H1 (cell line): ENCODE data around the gene PRKN. TPM values are rescaled to one million over a fixed set of nuclear protein-coding genes. Genes with fewer than 3 reads are reported as not detected.

Experiments used
- CTCF ChIA-PET: fragments of 300-600 bp; sonication (Branson Sonifier 250); formaldehyde crosslinking; loops from one replicate; lab custom pipeline; 2021; ENCODE audit not compliant: partially characterized antibody; lab: Charles Lee
- POLR2A ChIA-PET: fragments of 300-600 bp; sonication (Branson Sonifier 250); formaldehyde crosslinking; loops from one replicate; lab custom pipeline; 2021; ENCODE audit warnings: inconsistent platforms; ENCODE audit not compliant: partially characterized antibody; lab: Charles Lee
- DNase-seq, 2 experiments: peaks; one replicate each; pipeline versions ENCODE4 v3.0.0 to v3.0.0-alpha.2; 2010 to 2022; ENCODE audit warnings: low spot score in 2 of 2, low read depth in 1 of 2, mixed read lengths in 1 of 2
- FAIRE-seq: peaks from 2 replicates; lab custom pipeline; 2011; peaks lifted over from hg19 to GRCh38; lab: Jason Lieb, UNC
- H2AFZ ChIP-seq: 2 replicates; pipeline ENCODE4 v1.8.1; 2012; ENCODE audit warnings: low read length, inconsistent platforms
- H2AK5ac ChIP-seq: 2 replicates; pipeline ENCODE4 v1.6.1; 2013; ENCODE audit warnings: low read depth, low read length
- H2BK120ac ChIP-seq: replicated peaks from 2 replicates; pipeline ENCODE3; 2013; ENCODE audit warnings: low read depth, low read length, inconsistent platforms
- H2BK12ac ChIP-seq: 2 replicates; pipeline ENCODE4 v1.6.1; 2013; ENCODE audit warnings: low read depth, low read length
- H2BK15ac ChIP-seq: 2 replicates; pipeline ENCODE4 v1.6.1; 2013; ENCODE audit warnings: low read length
- H2BK20ac ChIP-seq: 2 replicates; pipeline ENCODE4 v1.6.1; 2013; ENCODE audit warnings: low read length
- H2BK5ac ChIP-seq: 2 replicates; pipeline ENCODE4 v1.6.1; 2013; ENCODE audit warnings: low read depth, low read length
- H3K14ac ChIP-seq: 2 replicates; pipeline ENCODE4 v1.6.1; 2013; ENCODE audit warnings: inconsistent platforms; ENCODE audit not compliant: insufficient read length
- H3K18ac ChIP-seq: 2 replicates; pipeline ENCODE4 v1.6.1; 2013; ENCODE audit warnings: low read length; ENCODE audit errors: extremely low read depth
- H3K23ac ChIP-seq: 2 replicates; pipeline ENCODE4 v1.6.1; 2013; ENCODE audit warnings: inconsistent platforms; ENCODE audit not compliant: insufficient read length
- H3K23me2 ChIP-seq: 2 replicates; pipeline ENCODE4 v1.6.1; 2013; ENCODE audit warnings: low read depth, low read length
- H3K27ac ChIP-seq: 2 replicates; pipeline ENCODE4 v1.6.1; 2011; ENCODE audit warnings: low read depth, low read length, inconsistent platforms
- H3K27me3 ChIP-seq, 4 experiments: replicated peaks in 1 of 4; 1 replicate in 1 of 4; 2 replicates in 3 of 4; pipeline versions ENCODE4 v1.6.1 to v1.8.1; 2011 to 2013; ENCODE audit warnings: low read length in 3 of 4, mild to moderate bottlenecking in 3 of 4, inconsistent platforms in 2 of 4, mixed read lengths in 2 of 4, moderate library complexity in 1 of 4; ENCODE audit not compliant: control insufficient read depth in 3 of 4, insufficient read depth in 3 of 4; ENCODE audit errors: extremely low read depth in 1 of 4
- H3K36me3 ChIP-seq, 4 experiments: 2 replicates each; pipeline versions ENCODE4 v1.6.1 to v1.8.1; 2011 to 2013; ENCODE audit warnings: mild to moderate bottlenecking in 4 of 4, low read length in 3 of 4, moderate library complexity in 2 of 4, control low read depth in 1 of 4, inconsistent platforms in 1 of 4; ENCODE audit not compliant: insufficient read depth in 4 of 4, control insufficient read depth in 2 of 4
- H3K4ac ChIP-seq: replicated peaks from 2 replicates; pipeline ENCODE3; 2013; ENCODE audit warnings: low read length, low read depth, mixed read lengths, inconsistent platforms; ENCODE audit not compliant: insufficient read length
- H3K4me1 ChIP-seq, 4 experiments: replicated peaks in 1 of 4; 1 replicate in 1 of 4; 2 replicates in 3 of 4; pipeline versions ENCODE4 v1.6.1 to v1.8.1; 2011 to 2013; ENCODE audit warnings: low read length in 3 of 4, inconsistent platforms in 2 of 4, mixed read lengths in 1 of 4; ENCODE audit not compliant: insufficient read depth in 4 of 4, control insufficient read depth in 3 of 4
- H3K4me2 ChIP-seq, 2 experiments: 2 replicates each; pipeline versions ENCODE4 v1.6.1 to v1.8.1; 2011 to 2013; ENCODE audit warnings: low read depth in 2 of 2, low read length in 2 of 2, control low read depth in 1 of 2, inconsistent platforms in 1 of 2, mild to moderate bottlenecking in 1 of 2; ENCODE audit not compliant: insufficient read depth in 1 of 2
- H3K4me3 ChIP-seq, 4 experiments: fragments of 200-600, 300-600 bp in 1 of 4; sonication (generic), shearing (Covaris generic), sonication (Bioruptor Twin) in 1 of 4; 2 replicates each; pipeline versions ENCODE4 v1.5.1 to v1.8.1; 2011 to 2016; ENCODE audit warnings: low read length in 4 of 4, low read depth in 3 of 4, control low read depth in 2 of 4, inconsistent platforms in 2 of 4, mild to moderate bottlenecking in 2 of 4, mixed read lengths in 1 of 4, moderate library complexity in 1 of 4; ENCODE audit not compliant: insufficient read depth in 2 of 4; ENCODE audit errors: extremely low read depth in 1 of 4
- H3K56ac ChIP-seq: replicated peaks from 2 replicates; pipeline ENCODE3; 2013; ENCODE audit warnings: low read depth, mild to moderate bottlenecking, mixed read lengths, low read length, inconsistent platforms; ENCODE audit not compliant: insufficient read length
- H3K79me1 ChIP-seq: 2 replicates; pipeline ENCODE4 v1.6.1; 2013; ENCODE audit warnings: low read depth, low read length, control low read depth
- H3K79me2 ChIP-seq, 2 experiments: 2 replicates each; pipeline versions ENCODE4 v1.6.1 to v1.8.1; 2012 to 2013; ENCODE audit warnings: low read length in 2 of 2, mild to moderate bottlenecking in 2 of 2, inconsistent platforms in 1 of 2; ENCODE audit not compliant: insufficient read depth in 2 of 2, control insufficient read depth in 1 of 2
- H3K9ac ChIP-seq, 4 experiments: replicated peaks in 1 of 4; 1 replicate in 1 of 4; 2 replicates in 3 of 4; pipeline versions ENCODE4 v1.6.1 to v1.8.1; 2011 to 2013; ENCODE audit warnings: low read depth in 3 of 4, low read length in 3 of 4, control low read depth in 2 of 4, mild to moderate bottlenecking in 2 of 4, moderate library complexity in 2 of 4, inconsistent platforms in 1 of 4; ENCODE audit errors: extremely low read depth in 1 of 4
- H3K9me3 ChIP-seq, 2 experiments: 2 replicates each; pipeline versions ENCODE4 v1.6.1 to v1.8.1; 2012 to 2013; ENCODE audit warnings: mild to moderate bottlenecking in 2 of 2, moderate library complexity in 2 of 2, control low read depth in 1 of 2, inconsistent platforms in 1 of 2, low read depth in 1 of 2, low read length in 1 of 2, mixed read lengths in 1 of 2; ENCODE audit not compliant: insufficient read depth in 2 of 2
- H4K20me1 ChIP-seq, 2 experiments: replicated peaks in 1 of 2; 2 replicates each; pipeline versions ENCODE3 to v1.8.1; 2011 to 2013; ENCODE audit warnings: inconsistent platforms in 2 of 2, low read length in 2 of 2, mild to moderate bottlenecking in 1 of 2; ENCODE audit not compliant: insufficient read depth in 2 of 2, control insufficient read depth in 1 of 2
- H4K5ac ChIP-seq: 2 replicates; pipeline ENCODE4 v1.6.1; 2013; ENCODE audit warnings: low read length, low read depth, mixed read lengths, inconsistent platforms; ENCODE audit not compliant: insufficient read length
- H4K8ac ChIP-seq: 2 replicates; pipeline ENCODE4 v1.8.0; 2013; ENCODE audit warnings: mild to moderate bottlenecking, moderate library complexity, low read length, inconsistent platforms; ENCODE audit not compliant: insufficient read depth; ENCODE audit errors: extremely low read depth
- H4K91ac ChIP-seq: replicated peaks from 2 replicates; pipeline ENCODE3; 2013; ENCODE audit warnings: low read length, mixed read lengths, inconsistent platforms; ENCODE audit not compliant: insufficient read length
- CEBPB ChIP-seq: IDR thresholded peaks from 2 replicates; pipeline ENCODE4 v1.6.1; 2012; ENCODE audit warnings: low read depth, low read length
- FOSL1 ChIP-seq: IDR thresholded peaks from 2 replicates; pipeline ENCODE4 v1.6.1; 2011; ENCODE audit warnings: mild to moderate bottlenecking, low read depth, low read length, moderate library complexity; ENCODE audit not compliant: insufficient read depth
- SP2 ChIP-seq: IDR thresholded peaks from 2 replicates; pipeline ENCODE4 v1.6.1; 2012; ENCODE audit warnings: mild to moderate bottlenecking, low read length, inconsistent platforms
- SP4 ChIP-seq: IDR thresholded peaks from 2 replicates; pipeline ENCODE4 v1.6.1; 2012; ENCODE audit warnings: low read length, inconsistent platforms
- TBP ChIP-seq: IDR thresholded peaks from 2 replicates; pipeline ENCODE4 v1.6.1; 2011; ENCODE audit warnings: low read depth, low read length, improper control_type of control experiment
- TCF12 ChIP-seq: IDR thresholded peaks from 2 replicates; pipeline ENCODE4 v1.6.1; 2011; ENCODE audit warnings: low read depth, mild to moderate bottlenecking, low read length
- WGBS, 2 experiments: shearing (Covaris generic) in 1 of 2; methylation state at CpG; one replicate each; pipeline versions ENCODE4 v1.1.6 to v1.1.7; 2013 to 2015; ENCODE audit warnings: low lambda C conversion rate in 2 of 2, mixed read lengths in 2 of 2, inconsistent platforms in 1 of 2, low coverage in 1 of 2, missing lambda C conversion rate in 1 of 2; ENCODE audit not compliant: insufficient replicate concordance in 2 of 2, insufficient coverage in 1 of 2, insufficient read length in 1 of 2; ENCODE audit errors: extremely low coverage in 1 of 2, missing lambda C conversion rate in 1 of 2; 5-methylcytosine and 5-hydroxymethylcytosine counted together
- polyA plus RNA-seq, 7 experiments: library from polyadenylated mRNA; depleted of rRNA in 3 of 7; stranded (reverse) in 5 of 7; unstranded in 2 of 7; fragments of >200 nt in 5 of 7; fragments of 200-250 nt in 2 of 7; gene quantifications; 1 replicate in 5 of 7; 2 replicates in 1 of 7; 4 replicates in 1 of 7; pipeline versions ENCODE4 v1.2.1 to v1.2.3, GENCODE V29; 2011 to 2013; ENCODE audit warnings: missing spikeins in 2 of 7, mixed read lengths in 2 of 7
- total RNA-seq: library from RNA; stranded (reverse); fragmentation: NEBNext Ultra II Directional; extraction: Animal tissue kit (Norgen Biotek cat#: 25700); gene quantifications from 2 replicates; pipeline ENCODE4 v1.2.1, GENCODE V29; 2021

Gene PRKN
- total and polyA plus RNA-seq, 2 of the 8 experiments (the other 6 are each of a cell fraction or from before 2014, with no cell fraction given) = 0.13 to 0.29 TPM

DNA sequence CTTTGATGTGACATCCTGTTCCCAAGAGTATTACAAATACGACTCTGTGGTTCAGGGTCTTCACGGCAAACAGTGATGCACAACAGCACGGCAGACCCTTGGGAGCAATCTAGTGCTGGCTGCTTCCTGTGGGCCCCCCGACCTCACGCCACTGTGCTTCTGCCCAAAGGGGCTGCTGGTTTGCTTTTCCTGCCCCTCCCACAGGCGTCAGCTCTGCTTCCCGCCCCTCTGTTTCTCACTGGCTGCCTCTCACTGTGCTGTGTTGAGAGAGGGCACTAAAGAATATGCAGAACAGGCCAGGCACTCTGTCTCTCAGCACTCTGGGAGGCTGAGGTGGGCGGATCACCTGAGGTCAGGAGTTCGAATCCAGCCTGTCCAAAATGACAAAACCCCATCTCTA is 899.2 kb downstream of the PRKN start:
- POLR2A ChIA-PET = no interaction called here
- H3K4me2 ChIP-seq = no peak overlapping the region

More for the DNA sequence above, 899.2 kb downstream of the PRKN start:
- H3K9me3 ChIP-seq = no peaks in the 10 kb centered on the region
- no peaks in the 10 kb centered on the region for H3K79me2 ChIP-seq
- WGBS, 2 experiments = 88% methylated on average over 9 of the region's 9 CpGs; no CpG with 5 or more reads in 1 of the 2 experiments
- H2BK12ac ChIP-seq = no peak overlapping the region
- H3K4me1 ChIP-seq = peaks cover 0 to 4% (median 0%) of the 10 kb centered on the region in 4 experiments; a peak in 2 of 7 replicates
- H3K27ac ChIP-seq = no peak overlapping the region
- CTCF ChIA-PET = interaction anchor here (1.1 to 1.6 kb wide), 3 partner anchors 11 to 16 kb away, joined by 3 read pairs; no protein-coding TSS in a partner anchor
- H4K5ac ChIP-seq = no peak overlapping the region
- no peak overlapping the region for H3K56ac ChIP-seq
- no peaks in the 10 kb centered on the region for H3K23me2 ChIP-seq
- FAIRE-seq (no peak), DNase-seq (no peak)
- H2AK5ac ChIP-seq = no peak overlapping the region
- H3K36me3 ChIP-seq = no peaks in the 10 kb centered on the region
- no peak overlapping the region for H2BK120ac ChIP-seq
- H2BK15ac ChIP-seq = no peak overlapping the region
- no peaks in the 10 kb centered on the region for H3K79me1 ChIP-seq
- no peak overlapping the region for H2AFZ ChIP-seq
- H3K9ac ChIP-seq = no peak overlapping the region
- H4K8ac ChIP-seq = no peak overlapping the region
- no peaks in the 10 kb centered on the region for H3K27me3 ChIP-seq
- no peak overlapping the region for H3K23ac ChIP-seq
- H4K20me1 ChIP-seq = no peaks in the 10 kb centered on the region
- H3K4me3 ChIP-seq = no peak overlapping the region
- no peak overlapping the region for H4K91ac ChIP-seq
- no peak overlapping the region for H3K4ac ChIP-seq
- TF ChIP-seq CEBPB = no peak
- no peak for TF ChIP-seq TBP
- TF ChIP-seq TCF12 = no peak
- TF ChIP-seq FOSL1 = no peak
- no peak for TF ChIP-seq SP4
- TF ChIP-seq SP2 = no peak
- H3K18ac ChIP-seq = no peak overlapping the region
- H2BK20ac ChIP-seq = no peak overlapping the region
- H3K14ac ChIP-seq = no peak overlapping the region
- H2BK5ac ChIP-seq = no peak overlapping the region
